ENCODE data around the gene ANK2. TPM values are rescaled to one million over a fixed set of nuclear protein-coding genes. Genes with fewer than 3 reads are reported as not detected.

The ANK2 gene
- total and polyA plus RNA-seq, 2 experiments from 2014 or later: 7.7 to 40.4 TPM

DNA sequence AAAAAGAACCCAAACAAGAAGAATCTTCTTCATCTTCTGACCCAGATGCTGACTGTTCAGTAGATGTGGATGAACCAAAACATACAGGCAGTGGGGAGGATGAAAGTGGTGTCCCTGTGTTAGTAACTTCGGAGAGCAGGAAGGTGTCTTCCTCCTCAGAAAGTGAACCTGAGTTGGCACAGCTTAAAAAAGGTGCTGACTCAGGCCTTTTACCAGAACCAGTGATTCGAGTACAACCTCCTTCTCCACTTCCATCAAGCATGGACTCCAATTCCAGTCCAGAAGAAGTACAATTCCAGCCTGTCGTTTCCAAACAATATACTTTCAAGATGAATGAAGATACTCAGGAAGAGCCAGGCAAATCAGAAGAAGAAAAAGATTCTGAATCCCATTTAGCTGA, 307.0 kb downstream of the ANK2 start:
- peaks cover 4% of the 10 kb centered on the region; the same call in 1 of the 2 replicates for H3K36me3 ChIP-seq (ENCODE audit: insufficient read depth)
- Mint-ChIP-seq H3K4me1 (no peaks in the 10 kb centered on the region), H3K36me3 (ENCODE audit: low read depth) (peaks cover 35% of the 10 kb centered on the region), H3K4me3 (no peak overlapping the region), H3K27ac (no peak overlapping the region), H3K27me3 (ENCODE audit: insufficient read depth, low read depth, poor library complexity) (peaks cover 4% of the 10 kb centered on the region), H3K9me3 (no peaks in the 10 kb centered on the region; the same call in 2 of the 3 replicates)
- ATAC-seq (no peak), DNase-seq (ENCODE audit: low spot score) (no peak)
- no peaks in the 10 kb centered on the region for H3K4me1 ChIP-seq (ENCODE audit: insufficient read depth)
- H4K20me1 ChIP-seq (replicated peaks; ENCODE audit: insufficient read depth): no peaks in the 10 kb centered on the region
- no peak overlapping the region for H2AFZ ChIP-seq
- no peaks in the 10 kb centered on the region for H3F3A ChIP-seq (replicated peaks; ENCODE audit: low read depth)
- H3K9me2 ChIP-seq (ENCODE audit: insufficient read depth): peaks cover 4% of the 10 kb centered on the region; the same call in 1 of the 2 replicates
- no peak overlapping the region for H3K27ac ChIP-seq (ENCODE audit: low read depth)
- H3K4me2 ChIP-seq: no peak overlapping the region
- no peaks in the 10 kb centered on the region for H3K79me2 ChIP-seq (replicated peaks; ENCODE audit: insufficient read depth)
- H3K27me3 ChIP-seq (ENCODE audit: insufficient read depth): no peaks in the 10 kb centered on the region
- H3K4me3 ChIP-seq: no peak overlapping the region
- TF ChIP-seq NANOG (IDR thresholded peaks at IDR 0.05; ENCODE audit: borderline replicate concordance): no peak
- TF ChIP-seq POLR2AphosphoS5 (IDR thresholded peaks at IDR 0.05; ENCODE audit: low read depth): no peak
- TF ChIP-seq STAT1 (IDR thresholded peaks at IDR 0.05; ENCODE audit: unreplicated experiment): no peak
- TF ChIP-seq CREB1 (CRISPR knock-in tag; IDR thresholded peaks at IDR 0.05; ENCODE audit: low read depth): no peak
- TF ChIP-seq, protein P1, sequence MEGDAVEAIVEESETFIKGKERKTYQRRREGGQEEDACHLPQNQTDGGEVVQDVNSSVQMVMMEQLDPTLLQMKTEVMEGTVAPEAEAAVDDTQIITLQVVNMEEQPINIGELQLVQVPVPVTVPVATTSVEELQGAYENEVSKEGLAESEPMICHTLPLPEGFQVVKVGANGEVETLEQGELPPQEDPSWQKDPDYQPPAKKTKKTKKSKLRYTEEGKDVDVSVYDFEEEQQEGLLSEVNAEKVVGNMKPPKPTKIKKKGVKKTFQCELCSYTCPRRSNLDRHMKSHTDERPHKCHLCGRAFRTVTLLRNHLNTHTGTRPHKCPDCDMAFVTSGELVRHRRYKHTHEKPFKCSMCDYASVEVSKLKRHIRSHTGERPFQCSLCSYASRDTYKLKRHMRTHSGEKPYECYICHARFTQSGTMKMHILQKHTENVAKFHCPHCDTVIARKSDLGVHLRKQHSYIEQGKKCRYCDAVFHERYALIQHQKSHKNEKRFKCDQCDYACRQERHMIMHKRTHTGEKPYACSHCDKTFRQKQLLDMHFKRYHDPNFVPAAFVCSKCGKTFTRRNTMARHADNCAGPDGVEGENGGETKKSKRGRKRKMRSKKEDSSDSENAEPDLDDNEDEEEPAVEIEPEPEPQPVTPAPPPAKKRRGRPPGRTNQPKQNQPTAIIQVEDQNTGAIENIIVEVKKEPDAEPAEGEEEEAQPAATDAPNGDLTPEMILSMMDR (conservative IDR thresholded peaks at IDR 0.05; ENCODE audit: low read depth in 2 of 2): no peak
- TF ChIP-seq ZNF331 (CRISPR knock-in tag; IDR thresholded peaks at IDR 0.05; ENCODE audit: low read depth): no peak
- TF ChIP-seq EZH2 (IDR thresholded peaks at IDR 0.05; ENCODE audit: low read depth, unreplicated experiment): no peak
- TF ChIP-seq JUNB (IDR thresholded peaks at IDR 0.05; ENCODE audit: unreplicated experiment): no peak
- TF ChIP-seq, protein P2, sequence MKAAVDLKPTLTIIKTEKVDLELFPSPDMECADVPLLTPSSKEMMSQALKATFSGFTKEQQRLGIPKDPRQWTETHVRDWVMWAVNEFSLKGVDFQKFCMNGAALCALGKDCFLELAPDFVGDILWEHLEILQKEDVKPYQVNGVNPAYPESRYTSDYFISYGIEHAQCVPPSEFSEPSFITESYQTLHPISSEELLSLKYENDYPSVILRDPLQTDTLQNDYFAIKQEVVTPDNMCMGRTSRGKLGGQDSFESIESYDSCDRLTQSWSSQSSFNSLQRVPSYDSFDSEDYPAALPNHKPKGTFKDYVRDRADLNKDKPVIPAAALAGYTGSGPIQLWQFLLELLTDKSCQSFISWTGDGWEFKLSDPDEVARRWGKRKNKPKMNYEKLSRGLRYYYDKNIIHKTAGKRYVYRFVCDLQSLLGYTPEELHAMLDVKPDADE (IDR thresholded peaks at IDR 0.05): no peak
- no peak for TF ChIP-seq EZH2phosphoT487 (IDR thresholded peaks at IDR 0.05; ENCODE audit: unreplicated experiment)
- TF ChIP-seq, protein P3, sequence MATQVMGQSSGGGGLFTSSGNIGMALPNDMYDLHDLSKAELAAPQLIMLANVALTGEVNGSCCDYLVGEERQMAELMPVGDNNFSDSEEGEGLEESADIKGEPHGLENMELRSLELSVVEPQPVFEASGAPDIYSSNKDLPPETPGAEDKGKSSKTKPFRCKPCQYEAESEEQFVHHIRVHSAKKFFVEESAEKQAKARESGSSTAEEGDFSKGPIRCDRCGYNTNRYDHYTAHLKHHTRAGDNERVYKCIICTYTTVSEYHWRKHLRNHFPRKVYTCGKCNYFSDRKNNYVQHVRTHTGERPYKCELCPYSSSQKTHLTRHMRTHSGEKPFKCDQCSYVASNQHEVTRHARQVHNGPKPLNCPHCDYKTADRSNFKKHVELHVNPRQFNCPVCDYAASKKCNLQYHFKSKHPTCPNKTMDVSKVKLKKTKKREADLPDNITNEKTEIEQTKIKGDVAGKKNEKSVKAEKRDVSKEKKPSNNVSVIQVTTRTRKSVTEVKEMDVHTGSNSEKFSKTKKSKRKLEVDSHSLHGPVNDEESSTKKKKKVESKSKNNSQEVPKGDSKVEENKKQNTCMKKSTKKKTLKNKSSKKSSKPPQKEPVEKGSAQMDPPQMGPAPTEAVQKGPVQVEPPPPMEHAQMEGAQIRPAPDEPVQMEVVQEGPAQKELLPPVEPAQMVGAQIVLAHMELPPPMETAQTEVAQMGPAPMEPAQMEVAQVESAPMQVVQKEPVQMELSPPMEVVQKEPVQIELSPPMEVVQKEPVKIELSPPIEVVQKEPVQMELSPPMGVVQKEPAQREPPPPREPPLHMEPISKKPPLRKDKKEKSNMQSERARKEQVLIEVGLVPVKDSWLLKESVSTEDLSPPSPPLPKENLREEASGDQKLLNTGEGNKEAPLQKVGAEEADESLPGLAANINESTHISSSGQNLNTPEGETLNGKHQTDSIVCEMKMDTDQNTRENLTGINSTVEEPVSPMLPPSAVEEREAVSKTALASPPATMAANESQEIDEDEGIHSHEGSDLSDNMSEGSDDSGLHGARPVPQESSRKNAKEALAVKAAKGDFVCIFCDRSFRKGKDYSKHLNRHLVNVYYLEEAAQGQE (IDR thresholded peaks at IDR 0.05; ENCODE audit: unreplicated experiment): no peak
- TF ChIP-seq, protein P4, sequence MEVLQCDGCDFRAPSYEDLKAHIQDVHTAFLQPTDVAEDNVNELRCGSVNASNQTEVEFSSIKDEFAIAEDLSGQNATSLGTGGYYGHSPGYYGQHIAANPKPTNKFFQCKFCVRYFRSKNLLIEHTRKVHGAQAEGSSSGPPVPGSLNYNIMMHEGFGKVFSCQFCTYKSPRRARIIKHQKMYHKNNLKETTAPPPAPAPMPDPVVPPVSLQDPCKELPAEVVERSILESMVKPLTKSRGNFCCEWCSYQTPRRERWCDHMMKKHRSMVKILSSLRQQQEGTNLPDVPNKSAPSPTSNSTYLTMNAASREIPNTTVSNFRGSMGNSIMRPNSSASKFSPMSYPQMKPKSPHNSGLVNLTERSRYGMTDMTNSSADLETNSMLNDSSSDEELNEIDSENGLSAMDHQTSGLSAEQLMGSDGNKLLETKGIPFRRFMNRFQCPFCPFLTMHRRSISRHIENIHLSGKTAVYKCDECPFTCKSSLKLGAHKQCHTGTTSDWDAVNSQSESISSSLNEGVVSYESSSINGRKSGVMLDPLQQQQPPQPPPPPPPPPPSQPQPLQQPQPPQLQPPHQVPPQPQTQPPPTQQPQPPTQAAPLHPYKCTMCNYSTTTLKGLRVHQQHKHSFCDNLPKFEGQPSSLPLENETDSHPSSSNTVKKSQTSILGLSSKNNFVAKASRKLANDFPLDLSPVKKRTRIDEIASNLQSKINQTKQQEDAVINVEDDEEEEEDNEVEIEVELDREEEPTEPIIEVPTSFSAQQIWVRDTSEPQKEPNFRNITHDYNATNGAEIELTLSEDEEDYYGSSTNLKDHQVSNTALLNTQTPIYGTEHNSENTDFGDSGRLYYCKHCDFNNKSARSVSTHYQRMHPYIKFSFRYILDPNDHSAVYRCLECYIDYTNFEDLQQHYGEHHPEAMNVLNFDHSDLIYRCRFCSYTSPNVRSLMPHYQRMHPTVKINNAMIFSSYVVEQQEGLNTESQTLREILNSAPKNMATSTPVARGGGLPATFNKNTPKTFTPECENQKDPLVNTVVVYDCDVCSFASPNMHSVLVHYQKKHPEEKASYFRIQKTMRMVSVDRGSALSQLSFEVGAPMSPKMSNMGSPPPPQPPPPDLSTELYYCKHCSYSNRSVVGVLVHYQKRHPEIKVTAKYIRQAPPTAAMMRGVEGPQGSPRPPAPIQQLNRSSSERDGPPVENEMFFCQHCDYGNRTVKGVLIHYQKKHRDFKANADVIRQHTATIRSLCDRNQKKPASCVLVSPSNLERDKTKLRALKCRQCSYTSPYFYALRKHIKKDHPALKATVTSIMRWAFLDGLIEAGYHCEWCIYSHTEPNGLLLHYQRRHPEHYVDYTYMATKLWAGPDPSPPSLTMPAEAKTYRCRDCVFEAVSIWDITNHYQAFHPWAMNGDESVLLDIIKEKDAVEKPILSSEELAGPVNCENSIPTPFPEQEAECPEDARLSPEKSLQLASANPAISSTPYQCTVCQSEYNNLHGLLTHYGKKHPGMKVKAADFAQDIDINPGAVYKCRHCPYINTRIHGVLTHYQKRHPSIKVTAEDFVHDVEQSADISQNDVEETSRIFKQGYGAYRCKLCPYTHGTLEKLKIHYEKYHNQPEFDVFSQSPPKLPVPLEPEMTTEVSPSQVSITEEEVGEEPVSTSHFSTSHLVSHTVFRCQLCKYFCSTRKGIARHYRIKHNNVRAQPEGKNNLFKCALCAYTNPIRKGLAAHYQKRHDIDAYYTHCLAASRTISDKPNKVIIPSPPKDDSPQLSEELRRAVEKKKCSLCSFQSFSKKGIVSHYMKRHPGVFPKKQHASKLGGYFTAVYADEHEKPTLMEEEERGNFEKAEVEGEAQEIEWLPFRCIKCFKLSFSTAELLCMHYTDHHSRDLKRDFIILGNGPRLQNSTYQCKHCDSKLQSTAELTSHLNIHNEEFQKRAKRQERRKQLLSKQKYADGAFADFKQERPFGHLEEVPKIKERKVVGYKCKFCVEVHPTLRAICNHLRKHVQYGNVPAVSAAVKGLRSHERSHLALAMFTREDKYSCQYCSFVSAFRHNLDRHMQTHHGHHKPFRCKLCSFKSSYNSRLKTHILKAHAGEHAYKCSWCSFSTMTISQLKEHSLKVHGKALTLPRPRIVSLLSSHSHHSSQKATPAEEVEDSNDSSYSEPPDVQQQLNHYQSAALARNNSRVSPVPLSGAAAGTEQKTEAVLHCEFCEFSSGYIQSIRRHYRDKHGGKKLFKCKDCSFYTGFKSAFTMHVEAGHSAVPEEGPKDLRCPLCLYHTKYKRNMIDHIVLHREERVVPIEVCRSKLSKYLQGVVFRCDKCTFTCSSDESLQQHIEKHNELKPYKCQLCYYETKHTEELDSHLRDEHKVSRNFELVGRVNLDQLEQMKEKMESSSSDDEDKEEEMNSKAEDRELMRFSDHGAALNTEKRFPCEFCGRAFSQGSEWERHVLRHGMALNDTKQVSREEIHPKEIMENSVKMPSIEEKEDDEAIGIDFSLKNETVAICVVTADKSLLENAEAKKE (CRISPR knock-in tag; IDR thresholded peaks at IDR 0.05): no peak
- TF ChIP-seq ZNF114 (CRISPR knock-in tag; IDR thresholded peaks at IDR 0.05): no peak
